Calu3 (cell line): ENCODE results near the gene NRG2. TPM values are rescaled to one million over a fixed set of nuclear protein-coding genes. Genes with fewer than 3 reads are reported as not detected.

Experiments used
- BruUV-seq: library from RNA; stranded (reverse); fragments of 400-500 nt; replicated peaks from 2 replicates; lab custom pipeline; 2021; lab: Mats Ljungman, UMichigan
- CTCF ChIA-PET: fragments of 300-600 bp; sonication (Branson Sonifier 250); formaldehyde crosslinking; loops from one replicate; lab custom pipeline; 2022; ENCODE audit warnings: antibody characterized with exemption; lab: Charles Lee
- DNase-seq: peaks from one replicate; pipeline ENCODE4 v3.0.0; 2022
- H3K27ac Mint-ChIP-seq: one replicate; pipeline ENCODE4 v1.8.0; 2022; ENCODE audit warnings: mixed read lengths; ENCODE audit not compliant: unreplicated experiment
- H3K27me3 Mint-ChIP-seq: one replicate; pipeline ENCODE4 v1.8.0; 2022; ENCODE audit warnings: mixed read lengths; ENCODE audit not compliant: unreplicated experiment
- H3K36me3 Mint-ChIP-seq: one replicate; pipeline ENCODE4 v1.8.0; 2022; ENCODE audit warnings: mild to moderate bottlenecking, moderate library complexity, mixed read lengths; ENCODE audit not compliant: insufficient read depth, unreplicated experiment
- H3K4me1 Mint-ChIP-seq: one replicate; pipeline ENCODE4 v1.8.0; 2022; ENCODE audit warnings: mild to moderate bottlenecking, low read depth, mixed read lengths; ENCODE audit not compliant: unreplicated experiment
- H3K4me3 Mint-ChIP-seq: one replicate; pipeline ENCODE4 v1.8.0; 2022; ENCODE audit warnings: mild to moderate bottlenecking, low read depth, moderate library complexity, mixed read lengths; ENCODE audit not compliant: unreplicated experiment
- H3K9me3 Mint-ChIP-seq: one replicate; pipeline ENCODE4 v1.8.0; 2022; ENCODE audit warnings: low read depth, mixed read lengths; ENCODE audit not compliant: unreplicated experiment
- CTCF ChIP-seq: fragments of 200-600 bp; IDR thresholded peaks from one replicate; pipeline ENCODE4 v1.8.0; 2022; ENCODE audit warnings: antibody characterized with exemption; ENCODE audit not compliant: unreplicated experiment
- intact Hi-C: fragments of 100-400 bp; cut with micrococcal nuclease; formaldehyde crosslinking; loops from one replicate; pipeline ENCODE4 v1.10.0; 2022; ENCODE audit not compliant: unreplicated experiment
- total RNA-seq: library from RNA; stranded (reverse); gene quantifications from 2 replicates; pipeline ENCODE4 v1.2.3, GENCODE V29; 2022

Gene NRG2
- total RNA-seq, 1 experiment from 2014 or later: 1.4 TPM

- peaks cover 4% of the 10 kb centered on the region for H3K9me3 Mint-ChIP-seq
- CTCF ChIA-PET: interaction anchor here (1.3 kb wide), 1 partner anchor 71 kb away, joined by 4 read pairs; no protein-coding TSS in a partner anchor
- intact Hi-C loops: no loop called here
- no peak overlapping the region for H3K27ac Mint-ChIP-seq
- no peak overlapping the region for H3K4me3 Mint-ChIP-seq
- BruUV-seq: no TSS peak
- no peak for DNase-seq
- H3K27me3 Mint-ChIP-seq: peaks cover 10% of the 10 kb centered on the region
- no peak for TF ChIP-seq CTCF
- H3K36me3 Mint-ChIP-seq: peaks cover 22% of the 10 kb centered on the region
- H3K4me1 Mint-ChIP-seq: peaks cover 30% of the 10 kb centered on the region
Measured at GRCh38 chr5:140039561-140039960, 3.5 kb downstream of the NRG2 start.

GRCh38 chr5:140038373-140038957 is 4.6 kb downstream of the NRG2 start:
- peak overlapping the region; percentile 60 for H3K4me3 Mint-ChIP-seq
- CTCF ChIA-PET: interaction anchor here (0.5 kb wide), 1 partner anchor 24 kb away, joined by 3 read pairs; no protein-coding TSS in a partner anchor
- no TSS peak for BruUV-seq
- peaks cover 4% of the 10 kb centered on the region for H3K9me3 Mint-ChIP-seq
- no peak overlapping the region for H3K27ac Mint-ChIP-seq
- peaks cover 34% of the 10 kb centered on the region for H3K4me1 Mint-ChIP-seq
- DNase-seq: no peak
- intact Hi-C loops: no loop called here
- no peaks in the 10 kb centered on the region for H3K27me3 Mint-ChIP-seq
- H3K36me3 Mint-ChIP-seq: peaks cover 21% of the 10 kb centered on the region
- no peak for TF ChIP-seq CTCF

GRCh38 chr5:140037012-140037411 is 6.1 kb downstream of the NRG2 start:
- intact Hi-C loops: no loop called here
- CTCF ChIA-PET: interaction anchor here (0.6 kb wide), 1 partner anchor 10 kb away, joined by 5 read pairs; no protein-coding TSS in a partner anchor
- BruUV-seq: no TSS peak
- H3K9me3 Mint-ChIP-seq: peaks cover 4% of the 10 kb centered on the region
- no peak for DNase-seq
- TF ChIP-seq CTCF: no peak
- no peak overlapping the region for H3K4me3 Mint-ChIP-seq
- H3K27ac Mint-ChIP-seq: no peak overlapping the region
- peaks cover 39% of the 10 kb centered on the region for H3K4me1 Mint-ChIP-seq
- H3K36me3 Mint-ChIP-seq: peaks cover 7% of the 10 kb centered on the region
- H3K27me3 Mint-ChIP-seq: no peaks in the 10 kb centered on the region

- no TSS peak for BruUV-seq
- H3K36me3 Mint-ChIP-seq: no peaks in the 10 kb centered on the region
- no peak for DNase-seq
- peaks cover 31% of the 10 kb centered on the region for H3K4me1 Mint-ChIP-seq
- peaks cover 4% of the 10 kb centered on the region for H3K9me3 Mint-ChIP-seq
- no peaks in the 10 kb centered on the region for H3K27me3 Mint-ChIP-seq
- intact Hi-C loops: no loop called here
- TF ChIP-seq CTCF: no peak
- H3K27ac Mint-ChIP-seq: no peak overlapping the region
- no peak overlapping the region for H3K4me3 Mint-ChIP-seq
- CTCF ChIA-PET: no interaction called here
Measured at GRCh38 chr5:140035881-140036280, 7.2 kb downstream of the NRG2 start.
